Panc1 (cell line): Measurements from ENCODE around the gene KCNA10.

Experiments used
- CTCF ChIP-seq: fragments of 450-650 bp; IDR thresholded peaks from 2 replicates; pipeline ENCODE4 v1.5.1; 2017; ENCODE audit warnings: mild to moderate bottlenecking
- POLR2AphosphoS5 ChIP-seq: IDR thresholded peaks from 2 replicates; pipeline ENCODE4 v1.6.1; 2012; ENCODE audit warnings: mild to moderate bottlenecking, low read depth, low read length, moderate library complexity
- REST ChIP-seq, 2 experiments: IDR thresholded peaks; 2 replicates each; pipeline ENCODE4 v1.6.1; 2011 to 2012; ENCODE audit warnings: low read depth in 2 of 2, control low read depth in 1 of 2, low read length in 1 of 2, mild to moderate bottlenecking in 1 of 2, moderate library complexity in 1 of 2; ENCODE audit not compliant: insufficient read depth in 1 of 2
- TCF7L2 ChIP-seq: IDR thresholded peaks from 2 replicates; pipeline ENCODE4 v1.6.1; 2011; ENCODE audit warnings: mild to moderate bottlenecking, low read depth, low read length, inconsistent platforms

GRCh38 chr1:110505596-110505995, 13.4 kb downstream of the KCNA10 start:
- no peak for TF ChIP-seq CTCF
- TF ChIP-seq TCF7L2: no peak
- no peak for TF ChIP-seq POLR2AphosphoS5
- no peak for TF ChIP-seq REST (IDR thresholded peaks at IDR 0.05; ENCODE audit: insufficient read depth in 1 of 2, low read depth in 2 of 2, low read length in 1 of 2)
